Activated CD8-positive, alpha-beta memory T cell treated with anti-CD3 and anti-CD28 coated beads, Interleukin-2, amount 10 ng/mL, durations not matched to agents 7 days and 5 days (primary cell): Measurements from ENCODE around the gene AP3B1. TPM values are rescaled to one million over a fixed set of nuclear protein-coding genes. Genes with fewer than 3 reads are reported as not detected.

ENCODE experiments used
- ATAC-seq: fragments of 150-1000 bp; cut with Tn5 transposase; one replicate; pipeline ENCODE4 v1.10.0; 2021; ENCODE audit warnings: moderate library complexity
- CTCF ChIA-PET: fragments of 350-600 bp; sonication (Branson Sonifier 250); formaldehyde crosslinking; loops from one replicate; lab custom pipeline; 2021; ENCODE audit warnings: antibody characterized with exemption; lab: Charles Lee
- DNase-seq: peaks from one replicate; pipeline ENCODE4 v3.0.0-alpha.2; 2020
- H3K27ac Mint-ChIP-seq: one replicate; pipeline ENCODE4 v1.8.0; 2021; ENCODE audit warnings: mild to moderate bottlenecking, mixed read lengths
- H3K27me3 Mint-ChIP-seq: one replicate; pipeline ENCODE4 v1.8.0; 2021; ENCODE audit warnings: mixed read lengths
- H3K36me3 Mint-ChIP-seq: one replicate; pipeline ENCODE4 v1.8.0; 2021; ENCODE audit warnings: mild to moderate bottlenecking, mixed read lengths
- H3K4me1 Mint-ChIP-seq: one replicate; pipeline ENCODE4 v1.8.0; 2021; ENCODE audit warnings: mixed read lengths
- H3K4me3 Mint-ChIP-seq: one replicate; pipeline ENCODE4 v1.8.0; 2021; ENCODE audit warnings: mild to moderate bottlenecking, moderate library complexity, mixed read lengths
- H3K9me3 Mint-ChIP-seq: one replicate; pipeline ENCODE4 v1.8.0; 2022; ENCODE audit warnings: low read depth, mixed read lengths
- total RNA-seq, 2 experiments: library from RNA; stranded (reverse); gene quantifications; one replicate each; pipeline ENCODE4 v1.2.3, GENCODE V29; 2021

Gene AP3B1
- total RNA-seq, 2 experiments from 2014 or later: 47.0 to 48.8 TPM

GRCh38 chr5:77971776-77972468 is 322.6 kb downstream of the AP3B1 start:
- CTCF ChIA-PET: no interaction called here

GRCh38 chr5:77970891-77971290 is 323.6 kb downstream of the AP3B1 start:
- Mint-ChIP-seq H3K27ac (no peak overlapping the region), H3K4me1 (peaks cover 11% of the 10 kb centered on the region), H3K36me3 (peaks cover 2% of the 10 kb centered on the region), H3K27me3 (peaks cover 73% of the 10 kb centered on the region), H3K9me3 (no peaks in the 10 kb centered on the region), H3K4me3 (no peak overlapping the region)
- CTCF ChIA-PET: no interaction called here
- DNase-seq (no peak), ATAC-seq (no peak)

More at GRCh38 chr5:77971776-77972468, 322.6 kb downstream of the AP3B1 start:
- Mint-ChIP-seq H3K9me3 (no peaks in the 10 kb centered on the region), H3K27me3 (peaks cover 75% of the 10 kb centered on the region), H3K27ac (no peak overlapping the region), H3K4me1 (peaks cover 11% of the 10 kb centered on the region), H3K36me3 (peaks cover 2% of the 10 kb centered on the region), H3K4me3 (peak overlapping the region; percentile 29)
- ATAC-seq: no peak
- DNase-seq: no peak

GRCh38 chr5:77963795-77964194 is 330.7 kb downstream of the AP3B1 start:
- Mint-ChIP-seq H3K9me3 (no peaks in the 10 kb centered on the region), H3K4me3 (no peak overlapping the region), H3K4me1 (peaks cover 6% of the 10 kb centered on the region), H3K36me3 (no peaks in the 10 kb centered on the region), H3K27me3 (peaks cover 44% of the 10 kb centered on the region), H3K27ac (no peak overlapping the region)
- CTCF ChIA-PET: interaction anchor here (1.5 kb wide), 1 partner anchor 7 kb away, joined by 3 read pairs; no protein-coding TSS in a partner anchor
- no peak for DNase-seq
- no peak for ATAC-seq

- H3K36me3 Mint-ChIP-seq: no peaks in the 10 kb centered on the region
- no peak for DNase-seq
- peaks cover 6% of the 10 kb centered on the region for H3K4me1 Mint-ChIP-seq
- peaks cover 55% of the 10 kb centered on the region for H3K27me3 Mint-ChIP-seq
- H3K9me3 Mint-ChIP-seq: no peaks in the 10 kb centered on the region
- CTCF ChIA-PET: no interaction called here
- ATAC-seq: no peak
- H3K4me3 Mint-ChIP-seq: no peak overlapping the region
- H3K27ac Mint-ChIP-seq: no peak overlapping the region
Observed at GRCh38 chr5:77960863-77961396, 333.6 kb downstream of the AP3B1 start.

- Mint-ChIP-seq H3K9me3 (no peaks in the 10 kb centered on the region), H3K27ac (no peak overlapping the region), H3K27me3 (peaks cover 55% of the 10 kb centered on the region), H3K4me3 (no peak overlapping the region), H3K36me3 (no peaks in the 10 kb centered on the region), H3K4me1 (peaks cover 6% of the 10 kb centered on the region)
- CTCF ChIA-PET: no interaction called here
- ATAC-seq: peak; percentile 27
- DNase-seq: peak; percentile 48
Observed at GRCh38 chr5:77960305-77960704, 334.2 kb downstream of the AP3B1 start.

- peaks cover 6% of the 10 kb centered on the region for H3K4me1 Mint-ChIP-seq
- CTCF ChIA-PET: no interaction called here
- no peak overlapping the region for H3K27ac Mint-ChIP-seq
- H3K9me3 Mint-ChIP-seq: no peaks in the 10 kb centered on the region
- H3K36me3 Mint-ChIP-seq: no peaks in the 10 kb centered on the region
- H3K4me3 Mint-ChIP-seq: no peak overlapping the region
- DNase-seq: no peak
- ATAC-seq: no peak
- H3K27me3 Mint-ChIP-seq: peaks cover 50% of the 10 kb centered on the region
Observed at GRCh38 chr5:77958642-77959330, 335.7 kb downstream of the AP3B1 start.

GRCh38 chr5:77957931-77958521 is 336.5 kb downstream of the AP3B1 start:
- CTCF ChIA-PET: no interaction called here
- Mint-ChIP-seq H3K4me3 (no peak overlapping the region), H3K4me1 (peaks cover 6% of the 10 kb centered on the region), H3K27ac (no peak overlapping the region), H3K27me3 (peaks cover 54% of the 10 kb centered on the region), H3K36me3 (no peaks in the 10 kb centered on the region), H3K9me3 (no peaks in the 10 kb centered on the region)
- DNase-seq (no peak), ATAC-seq (no peak)

GRCh38 chr5:77957516-77957915 is 337.0 kb downstream of the AP3B1 start:
- CTCF ChIA-PET: no interaction called here
- Mint-ChIP-seq H3K4me1 (peaks cover 6% of the 10 kb centered on the region), H3K27ac (no peak overlapping the region), H3K9me3 (no peaks in the 10 kb centered on the region), H3K27me3 (peaks cover 49% of the 10 kb centered on the region), H3K36me3 (no peaks in the 10 kb centered on the region), H3K4me3 (no peak overlapping the region)
- DNase-seq (no peak), ATAC-seq (no peak)

- Mint-ChIP-seq H3K27me3 (peaks cover 47% of the 10 kb centered on the region), H3K36me3 (no peaks in the 10 kb centered on the region), H3K4me1 (peaks cover 6% of the 10 kb centered on the region), H3K27ac (no peak overlapping the region), H3K4me3 (no peak overlapping the region), H3K9me3 (no peaks in the 10 kb centered on the region)
- CTCF ChIA-PET: no interaction called here
- ATAC-seq (no peak), DNase-seq (no peak)
Observed at GRCh38 chr5:77957081-77957480, 337.4 kb downstream of the AP3B1 start.

GRCh38 chr5:77955577-77955976 is 338.9 kb downstream of the AP3B1 start:
- peaks cover 54% of the 10 kb centered on the region for H3K27me3 Mint-ChIP-seq
- H3K9me3 Mint-ChIP-seq: no peaks in the 10 kb centered on the region
- H3K27ac Mint-ChIP-seq: no peak overlapping the region
- no peak for ATAC-seq
- no peak for DNase-seq
- no peak overlapping the region for H3K4me3 Mint-ChIP-seq
- H3K36me3 Mint-ChIP-seq: no peaks in the 10 kb centered on the region
- CTCF ChIA-PET: no interaction called here
- H3K4me1 Mint-ChIP-seq: peaks cover 3% of the 10 kb centered on the region

GRCh38 chr5:77953374-77953773 is 341.1 kb downstream of the AP3B1 start:
- Mint-ChIP-seq H3K27me3 (peaks cover 44% of the 10 kb centered on the region), H3K36me3 (no peaks in the 10 kb centered on the region), H3K9me3 (no peaks in the 10 kb centered on the region), H3K27ac (no peak overlapping the region), H3K4me3 (no peak overlapping the region), H3K4me1 (no peaks in the 10 kb centered on the region)
- CTCF ChIA-PET: no interaction called here
- DNase-seq (no peak), ATAC-seq (no peak)

GRCh38 chr5:77952636-77953212 is 341.8 kb downstream of the AP3B1 start:
- Mint-ChIP-seq H3K4me3 (no peak overlapping the region), H3K27ac (no peak overlapping the region), H3K9me3 (no peaks in the 10 kb centered on the region), H3K36me3 (no peaks in the 10 kb centered on the region), H3K4me1 (no peaks in the 10 kb centered on the region), H3K27me3 (peaks cover 37% of the 10 kb centered on the region)
- no peak for ATAC-seq
- CTCF ChIA-PET: no interaction called here
- DNase-seq: no peak
